H1 (cell line): ENCODE data around the gene KCNH5. TPM values are rescaled to one million over a fixed set of nuclear protein-coding genes. Genes with fewer than 3 reads are reported as not detected.

Experiments used
- CTCF ChIA-PET: fragments of 300-600 bp; sonication (Branson Sonifier 250); formaldehyde crosslinking; loops from one replicate; lab custom pipeline; 2021; ENCODE audit not compliant: partially characterized antibody; lab: Charles Lee
- POLR2A ChIA-PET: fragments of 300-600 bp; sonication (Branson Sonifier 250); formaldehyde crosslinking; loops from one replicate; lab custom pipeline; 2021; ENCODE audit warnings: inconsistent platforms; ENCODE audit not compliant: partially characterized antibody; lab: Charles Lee
- DNase-seq, 2 experiments: peaks; one replicate each; pipeline versions ENCODE4 v3.0.0 to v3.0.0-alpha.2; 2010 to 2022; ENCODE audit warnings: low spot score in 2 of 2, low read depth in 1 of 2, mixed read lengths in 1 of 2
- FAIRE-seq: peaks from 2 replicates; lab custom pipeline; 2011; peaks lifted over from hg19 to GRCh38; lab: Jason Lieb, UNC
- H2AFZ ChIP-seq: 2 replicates; pipeline ENCODE4 v1.8.1; 2012; ENCODE audit warnings: low read length, inconsistent platforms
- H2AK5ac ChIP-seq: 2 replicates; pipeline ENCODE4 v1.6.1; 2013; ENCODE audit warnings: low read depth, low read length
- H2BK120ac ChIP-seq: replicated peaks from 2 replicates; pipeline ENCODE3; 2013; ENCODE audit warnings: low read depth, low read length, inconsistent platforms
- H2BK12ac ChIP-seq: 2 replicates; pipeline ENCODE4 v1.6.1; 2013; ENCODE audit warnings: low read depth, low read length
- H2BK15ac ChIP-seq: 2 replicates; pipeline ENCODE4 v1.6.1; 2013; ENCODE audit warnings: low read length
- H2BK20ac ChIP-seq: 2 replicates; pipeline ENCODE4 v1.6.1; 2013; ENCODE audit warnings: low read length
- H2BK5ac ChIP-seq: 2 replicates; pipeline ENCODE4 v1.6.1; 2013; ENCODE audit warnings: low read depth, low read length
- H3K14ac ChIP-seq: 2 replicates; pipeline ENCODE4 v1.6.1; 2013; ENCODE audit warnings: inconsistent platforms; ENCODE audit not compliant: insufficient read length
- H3K18ac ChIP-seq: 2 replicates; pipeline ENCODE4 v1.6.1; 2013; ENCODE audit warnings: low read length; ENCODE audit errors: extremely low read depth
- H3K23ac ChIP-seq: 2 replicates; pipeline ENCODE4 v1.6.1; 2013; ENCODE audit warnings: inconsistent platforms; ENCODE audit not compliant: insufficient read length
- H3K23me2 ChIP-seq: 2 replicates; pipeline ENCODE4 v1.6.1; 2013; ENCODE audit warnings: low read depth, low read length
- H3K27ac ChIP-seq: 2 replicates; pipeline ENCODE4 v1.6.1; 2011; ENCODE audit warnings: low read depth, low read length, inconsistent platforms
- H3K27me3 ChIP-seq, 4 experiments: replicated peaks in 1 of 4; 1 replicate in 1 of 4; 2 replicates in 3 of 4; pipeline versions ENCODE4 v1.6.1 to v1.8.1; 2011 to 2013; ENCODE audit warnings: low read length in 3 of 4, mild to moderate bottlenecking in 3 of 4, inconsistent platforms in 2 of 4, mixed read lengths in 2 of 4, moderate library complexity in 1 of 4; ENCODE audit not compliant: control insufficient read depth in 3 of 4, insufficient read depth in 3 of 4; ENCODE audit errors: extremely low read depth in 1 of 4
- H3K36me3 ChIP-seq, 4 experiments: 2 replicates each; pipeline versions ENCODE4 v1.6.1 to v1.8.1; 2011 to 2013; ENCODE audit warnings: mild to moderate bottlenecking in 4 of 4, low read length in 3 of 4, moderate library complexity in 2 of 4, control low read depth in 1 of 4, inconsistent platforms in 1 of 4; ENCODE audit not compliant: insufficient read depth in 4 of 4, control insufficient read depth in 2 of 4
- H3K4ac ChIP-seq: replicated peaks from 2 replicates; pipeline ENCODE3; 2013; ENCODE audit warnings: low read length, low read depth, mixed read lengths, inconsistent platforms; ENCODE audit not compliant: insufficient read length
- H3K4me1 ChIP-seq, 4 experiments: replicated peaks in 1 of 4; 1 replicate in 1 of 4; 2 replicates in 3 of 4; pipeline versions ENCODE4 v1.6.1 to v1.8.1; 2011 to 2013; ENCODE audit warnings: low read length in 3 of 4, inconsistent platforms in 2 of 4, mixed read lengths in 1 of 4; ENCODE audit not compliant: insufficient read depth in 4 of 4, control insufficient read depth in 3 of 4
- H3K4me2 ChIP-seq, 2 experiments: 2 replicates each; pipeline versions ENCODE4 v1.6.1 to v1.8.1; 2011 to 2013; ENCODE audit warnings: low read depth in 2 of 2, low read length in 2 of 2, control low read depth in 1 of 2, inconsistent platforms in 1 of 2, mild to moderate bottlenecking in 1 of 2; ENCODE audit not compliant: insufficient read depth in 1 of 2
- H3K4me3 ChIP-seq, 4 experiments: fragments of 200-600, 300-600 bp in 1 of 4; sonication (generic), shearing (Covaris generic), sonication (Bioruptor Twin) in 1 of 4; 2 replicates each; pipeline versions ENCODE4 v1.5.1 to v1.8.1; 2011 to 2016; ENCODE audit warnings: low read length in 4 of 4, low read depth in 3 of 4, control low read depth in 2 of 4, inconsistent platforms in 2 of 4, mild to moderate bottlenecking in 2 of 4, mixed read lengths in 1 of 4, moderate library complexity in 1 of 4; ENCODE audit not compliant: insufficient read depth in 2 of 4; ENCODE audit errors: extremely low read depth in 1 of 4
- H3K56ac ChIP-seq: replicated peaks from 2 replicates; pipeline ENCODE3; 2013; ENCODE audit warnings: low read depth, mild to moderate bottlenecking, mixed read lengths, low read length, inconsistent platforms; ENCODE audit not compliant: insufficient read length
- H3K79me1 ChIP-seq: 2 replicates; pipeline ENCODE4 v1.6.1; 2013; ENCODE audit warnings: low read depth, low read length, control low read depth
- H3K79me2 ChIP-seq, 2 experiments: 2 replicates each; pipeline versions ENCODE4 v1.6.1 to v1.8.1; 2012 to 2013; ENCODE audit warnings: low read length in 2 of 2, mild to moderate bottlenecking in 2 of 2, inconsistent platforms in 1 of 2; ENCODE audit not compliant: insufficient read depth in 2 of 2, control insufficient read depth in 1 of 2
- H3K9ac ChIP-seq, 4 experiments: replicated peaks in 1 of 4; 1 replicate in 1 of 4; 2 replicates in 3 of 4; pipeline versions ENCODE4 v1.6.1 to v1.8.1; 2011 to 2013; ENCODE audit warnings: low read depth in 3 of 4, low read length in 3 of 4, control low read depth in 2 of 4, mild to moderate bottlenecking in 2 of 4, moderate library complexity in 2 of 4, inconsistent platforms in 1 of 4; ENCODE audit errors: extremely low read depth in 1 of 4
- H3K9me3 ChIP-seq, 2 experiments: 2 replicates each; pipeline versions ENCODE4 v1.6.1 to v1.8.1; 2012 to 2013; ENCODE audit warnings: mild to moderate bottlenecking in 2 of 2, moderate library complexity in 2 of 2, control low read depth in 1 of 2, inconsistent platforms in 1 of 2, low read depth in 1 of 2, low read length in 1 of 2, mixed read lengths in 1 of 2; ENCODE audit not compliant: insufficient read depth in 2 of 2
- H4K20me1 ChIP-seq, 2 experiments: replicated peaks in 1 of 2; 2 replicates each; pipeline versions ENCODE3 to v1.8.1; 2011 to 2013; ENCODE audit warnings: inconsistent platforms in 2 of 2, low read length in 2 of 2, mild to moderate bottlenecking in 1 of 2; ENCODE audit not compliant: insufficient read depth in 2 of 2, control insufficient read depth in 1 of 2
- H4K5ac ChIP-seq: 2 replicates; pipeline ENCODE4 v1.6.1; 2013; ENCODE audit warnings: low read length, low read depth, mixed read lengths, inconsistent platforms; ENCODE audit not compliant: insufficient read length
- H4K8ac ChIP-seq: 2 replicates; pipeline ENCODE4 v1.8.0; 2013; ENCODE audit warnings: mild to moderate bottlenecking, moderate library complexity, low read length, inconsistent platforms; ENCODE audit not compliant: insufficient read depth; ENCODE audit errors: extremely low read depth
- H4K91ac ChIP-seq: replicated peaks from 2 replicates; pipeline ENCODE3; 2013; ENCODE audit warnings: low read length, mixed read lengths, inconsistent platforms; ENCODE audit not compliant: insufficient read length
- BRCA1 ChIP-seq: IDR thresholded peaks from 2 replicates; pipeline ENCODE4 v1.6.1; 2012; ENCODE audit warnings: low read depth, low read length, improper control_type of control experiment
- CEBPB ChIP-seq: IDR thresholded peaks from 2 replicates; pipeline ENCODE4 v1.6.1; 2012; ENCODE audit warnings: low read depth, low read length
- EZH2 ChIP-seq: fragments of 200-600 bp; sonication (generic); IDR thresholded peaks from 2 replicates; pipeline ENCODE4 v1.7.1; 2012; ENCODE audit warnings: low read depth, mild to moderate bottlenecking, moderate library complexity, low read length, inconsistent platforms; ENCODE audit not compliant: severe bottlenecking
- RBBP5 ChIP-seq: IDR thresholded peaks from 2 replicates; pipeline ENCODE4 v1.7.1; 2012; ENCODE audit warnings: low read depth, mild to moderate bottlenecking, inconsistent platforms, low read length, moderate library complexity, borderline replicate concordance
- SIX5 ChIP-seq: IDR thresholded peaks from 2 replicates; pipeline ENCODE4 v1.6.1; 2011; ENCODE audit warnings: mild to moderate bottlenecking, low read depth, low read length
- WGBS, 2 experiments: shearing (Covaris generic) in 1 of 2; methylation state at CpG; one replicate each; pipeline versions ENCODE4 v1.1.6 to v1.1.7; 2013 to 2015; ENCODE audit warnings: low lambda C conversion rate in 2 of 2, mixed read lengths in 2 of 2, inconsistent platforms in 1 of 2, low coverage in 1 of 2, missing lambda C conversion rate in 1 of 2; ENCODE audit not compliant: insufficient replicate concordance in 2 of 2, insufficient coverage in 1 of 2, insufficient read length in 1 of 2; ENCODE audit errors: extremely low coverage in 1 of 2, missing lambda C conversion rate in 1 of 2; 5-methylcytosine and 5-hydroxymethylcytosine counted together
- polyA plus RNA-seq, 7 experiments: library from polyadenylated mRNA; depleted of rRNA in 3 of 7; stranded (reverse) in 5 of 7; unstranded in 2 of 7; fragments of >200 nt in 5 of 7; fragments of 200-250 nt in 2 of 7; gene quantifications; 1 replicate in 5 of 7; 2 replicates in 1 of 7; 4 replicates in 1 of 7; pipeline versions ENCODE4 v1.2.1 to v1.2.3, GENCODE V29; 2011 to 2013; ENCODE audit warnings: missing spikeins in 2 of 7, mixed read lengths in 2 of 7
- total RNA-seq: library from RNA; stranded (reverse); fragmentation: NEBNext Ultra II Directional; extraction: Animal tissue kit (Norgen Biotek cat#: 25700); gene quantifications from 2 replicates; pipeline ENCODE4 v1.2.1, GENCODE V29; 2021

KCNH5 gene
- total and polyA plus RNA-seq, 2 of the 8 experiments (the other 6 are each of a cell fraction or from before 2014, with no cell fraction given): 0.24 to 0.50 TPM

DNA sequence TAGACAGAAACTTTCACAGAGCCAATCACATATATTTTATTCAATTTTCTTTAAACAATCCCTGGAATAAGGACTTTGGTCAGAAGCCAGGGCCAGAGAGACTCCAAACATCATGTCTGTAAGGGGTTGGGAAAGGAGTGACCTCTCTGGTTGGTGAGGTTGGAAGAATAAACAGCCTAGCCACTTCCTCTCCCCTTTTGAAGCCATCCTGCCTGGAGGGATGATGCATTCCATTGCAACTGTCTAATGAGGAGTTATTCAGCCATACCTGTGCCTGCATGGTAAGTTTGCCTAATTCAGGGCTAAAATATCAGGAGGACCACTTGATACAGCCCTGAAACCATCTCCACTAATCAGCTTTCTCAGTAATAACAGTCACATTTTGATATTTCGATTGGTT is 299.8 kb downstream of the KCNH5 start:
- no peak overlapping the region for H2BK5ac ChIP-seq
- no peaks in the 10 kb centered on the region for H3K36me3 ChIP-seq
- H3K27me3 ChIP-seq: no peaks in the 10 kb centered on the region
- H4K20me1 ChIP-seq: no peaks in the 10 kb centered on the region
- no peak overlapping the region for H2BK120ac ChIP-seq
- H2BK12ac ChIP-seq: no peak overlapping the region
- H3K23me2 ChIP-seq: no peaks in the 10 kb centered on the region
- H3K27ac ChIP-seq: no peak overlapping the region
- H2BK20ac ChIP-seq: no peak overlapping the region
- no peak overlapping the region for H3K4me2 ChIP-seq
- H3K9me3 ChIP-seq: no peaks in the 10 kb centered on the region
- no peaks in the 10 kb centered on the region for H3K79me1 ChIP-seq
- no peak overlapping the region for H3K18ac ChIP-seq
- no peak overlapping the region for H4K5ac ChIP-seq
- no peak overlapping the region for H3K23ac ChIP-seq
- no peak overlapping the region for H3K9ac ChIP-seq
- no peaks in the 10 kb centered on the region for H3K79me2 ChIP-seq
- no peak overlapping the region for H4K91ac ChIP-seq
- CTCF ChIA-PET: no interaction called here
- no peak overlapping the region for H2AFZ ChIP-seq
- WGBS, 2 experiments: 100% methylated on average over 1 of the region's 1 CpG; no CpG with 5 or more reads in 1 of the 2 experiments
- no peak overlapping the region for H4K8ac ChIP-seq
- no peak overlapping the region for H2AK5ac ChIP-seq
- POLR2A ChIA-PET: no interaction called here
- no peak overlapping the region for H3K4me3 ChIP-seq
- H2BK15ac ChIP-seq: no peak overlapping the region
- H3K14ac ChIP-seq: no peak overlapping the region
- H3K56ac ChIP-seq: no peak overlapping the region
- TF ChIP-seq CEBPB (no peak), SIX5 (no peak), EZH2 (no peak), BRCA1 (no peak), RBBP5 (no peak)
- peaks cover 0 to 5% (median 0%) of the 10 kb centered on the region in 4 experiments; a peak in 1 of 7 replicates for H3K4me1 ChIP-seq
- FAIRE-seq: no peak
- DNase-seq: no peak
- no peak overlapping the region for H3K4ac ChIP-seq
